GM21447 (cell line): ENCODE results near the gene CMSS1.

Source experiments
- ATAC-seq: cut with Tn5 transposase; IDR thresholded peaks from one replicate; pipeline ENCODE4 v1.9.1; 2021; ENCODE audit not compliant: unreplicated experiment

CMSS1 gene

GRCh38 chr3:99901200-99901926 is 83.7 kb downstream of the CMSS1 start:
- no peak for ATAC-seq

DNA sequence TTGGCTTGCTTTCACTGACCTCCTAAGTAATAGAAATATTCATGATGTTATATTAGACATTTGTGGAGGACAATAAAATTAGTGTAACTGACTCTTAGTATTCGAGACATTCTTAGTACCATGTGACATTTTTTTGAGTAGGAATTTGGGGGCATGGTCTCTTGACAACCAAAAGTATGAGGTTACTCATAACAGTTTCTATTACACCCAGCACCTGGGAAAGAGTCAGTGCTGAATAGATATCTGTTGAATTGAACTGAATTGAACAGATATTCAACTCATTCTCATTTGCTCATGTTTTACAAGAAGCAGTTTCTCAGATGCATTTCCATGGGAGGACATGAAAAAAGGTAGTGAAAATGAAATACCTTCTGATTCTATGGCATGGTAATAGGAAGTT is 84.4 kb downstream of the CMSS1 start:
- ATAC-seq, result no peak

- no peak for ATAC-seq
Measured at GRCh38 chr3:99903869-99904268, 86.2 kb downstream of the CMSS1 start.

GRCh38 chr3:99907959-99908544 is 90.4 kb downstream of the CMSS1 start:
- no peak for ATAC-seq

GRCh38 chr3:99909714-99910495 is 92.2 kb downstream of the CMSS1 start:
- no peak for ATAC-seq

DNA sequence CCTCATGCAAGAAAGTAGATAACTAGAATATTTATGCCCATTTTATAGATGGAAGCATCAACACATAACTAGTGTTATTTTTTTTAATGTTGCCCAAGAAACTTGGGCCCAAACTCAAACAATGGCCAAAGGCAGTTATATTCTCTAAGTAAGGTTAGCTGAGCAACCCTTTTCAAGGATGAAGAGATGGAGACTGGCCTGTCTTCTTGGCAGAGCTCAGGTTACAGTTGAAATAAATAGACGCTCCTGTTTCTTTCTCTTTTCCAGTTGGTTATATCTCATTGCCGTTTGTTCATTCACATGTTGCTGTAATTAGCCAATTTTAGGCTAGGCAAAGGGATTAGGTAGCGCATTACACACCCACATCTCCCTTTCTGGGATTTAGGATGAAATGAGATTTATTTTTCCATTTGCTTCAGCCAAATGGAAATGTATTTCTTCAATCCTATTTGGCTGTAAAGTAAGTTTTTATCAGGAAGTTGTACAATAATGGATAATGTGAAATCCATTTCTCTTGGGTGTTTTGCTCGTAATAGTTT is 93.2 kb downstream of the CMSS1 start:
- ATAC-seq, result no peak

- ATAC-seq, result no peak
Measured at GRCh38 chr3:99911433-99911832, 93.8 kb downstream of the CMSS1 start.

GRCh38 chr3:99915906-99916432 is 98.3 kb downstream of the CMSS1 start:
- no peak for ATAC-seq

- no peak for ATAC-seq
Measured at GRCh38 chr3:99918715-99919114, 101.1 kb downstream of the CMSS1 start.

DNA sequence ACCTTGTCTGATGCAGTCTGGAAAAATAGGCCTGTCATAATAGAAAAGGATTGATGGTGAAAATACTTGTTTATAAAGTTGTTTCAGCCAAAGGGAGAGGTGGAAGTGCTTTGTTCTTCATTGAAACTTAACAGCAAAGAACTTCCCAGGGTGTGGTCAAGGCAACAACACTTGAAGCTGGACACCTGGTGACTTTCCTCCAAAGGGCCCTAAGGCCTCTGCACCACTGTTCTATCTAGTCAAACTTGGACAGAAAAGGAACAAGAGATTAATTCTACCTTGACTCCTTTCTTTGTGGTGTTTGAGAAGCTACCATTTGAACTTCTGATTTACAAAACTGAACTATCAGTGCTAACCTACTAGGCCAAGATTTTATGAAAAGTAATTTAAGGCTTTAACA is 102.0 kb downstream of the CMSS1 start:
- ATAC-seq, result no peak

DNA sequence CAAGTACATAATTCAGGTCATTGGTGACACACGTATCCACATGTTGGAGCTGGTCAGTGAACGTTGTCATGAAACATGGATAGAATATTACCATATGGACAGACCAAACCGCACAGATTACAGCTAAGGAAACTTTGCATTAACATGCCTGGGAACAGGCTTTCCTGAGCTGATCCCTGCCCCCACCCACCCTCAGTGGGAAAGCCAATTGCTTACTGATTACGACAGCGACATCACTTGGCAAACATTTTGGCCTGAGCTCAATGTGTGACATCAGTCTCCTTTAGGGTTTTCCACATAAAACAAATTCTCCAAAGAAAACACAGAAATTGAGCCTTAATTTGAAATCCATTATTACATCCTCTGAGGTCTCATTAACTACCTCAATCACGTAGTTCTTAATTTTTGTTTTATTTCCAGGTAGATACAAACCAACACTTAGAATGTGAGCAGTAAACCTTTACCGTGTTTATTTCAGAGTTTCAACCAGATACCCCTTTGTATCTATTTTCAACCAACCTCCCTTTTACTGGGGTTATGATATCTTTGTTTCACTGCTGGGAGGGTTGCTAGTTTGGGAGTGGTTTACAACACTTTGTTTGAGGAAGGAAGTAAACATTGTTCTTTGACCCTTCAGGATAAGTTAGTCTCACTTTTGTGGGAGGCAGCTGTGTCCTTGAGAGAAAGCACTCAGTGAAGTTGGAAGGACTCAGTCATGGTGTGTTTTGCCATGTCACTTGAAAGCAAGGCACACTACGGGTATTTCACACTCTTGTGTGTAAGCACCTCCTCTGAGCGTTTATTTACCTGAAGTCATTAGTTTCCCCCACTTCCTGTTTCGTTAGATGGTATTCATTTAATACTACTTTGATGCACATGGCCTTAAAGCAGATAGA is 103.1 kb downstream of the CMSS1 start:
- no peak for ATAC-seq

GRCh38 chr3:99921377-99921695 is 103.7 kb downstream of the CMSS1 start:
- no peak for ATAC-seq

DNA sequence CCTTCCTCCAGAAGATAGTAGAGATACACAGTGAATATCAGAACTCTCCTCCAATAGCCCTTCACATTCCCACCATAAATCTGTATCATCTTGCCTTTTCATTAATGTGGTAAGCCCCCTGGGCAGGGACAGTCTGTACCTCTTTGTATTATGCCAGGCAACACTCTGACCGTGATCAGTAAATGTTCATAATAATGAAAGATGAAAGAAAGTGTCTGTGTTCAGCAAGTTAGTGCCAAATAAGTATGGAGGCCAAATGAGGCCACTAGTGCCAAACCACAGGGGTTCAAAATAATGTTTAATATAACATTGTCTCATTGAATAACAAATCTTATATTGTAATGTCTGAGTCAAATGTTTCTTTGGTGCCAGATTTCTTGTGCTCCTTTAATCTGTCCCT is 104.3 kb downstream of the CMSS1 start:
- ATAC-seq, result no peak

GRCh38 chr3:99923873-99924272 is 106.2 kb downstream of the CMSS1 start:
- no peak for ATAC-seq

- no peak for ATAC-seq
Measured at GRCh38 chr3:99925584-99926230, 108.0 kb downstream of the CMSS1 start.

GRCh38 chr3:99927671-99928457 is 110.2 kb downstream of the CMSS1 start:
- no peak for ATAC-seq

DNA sequence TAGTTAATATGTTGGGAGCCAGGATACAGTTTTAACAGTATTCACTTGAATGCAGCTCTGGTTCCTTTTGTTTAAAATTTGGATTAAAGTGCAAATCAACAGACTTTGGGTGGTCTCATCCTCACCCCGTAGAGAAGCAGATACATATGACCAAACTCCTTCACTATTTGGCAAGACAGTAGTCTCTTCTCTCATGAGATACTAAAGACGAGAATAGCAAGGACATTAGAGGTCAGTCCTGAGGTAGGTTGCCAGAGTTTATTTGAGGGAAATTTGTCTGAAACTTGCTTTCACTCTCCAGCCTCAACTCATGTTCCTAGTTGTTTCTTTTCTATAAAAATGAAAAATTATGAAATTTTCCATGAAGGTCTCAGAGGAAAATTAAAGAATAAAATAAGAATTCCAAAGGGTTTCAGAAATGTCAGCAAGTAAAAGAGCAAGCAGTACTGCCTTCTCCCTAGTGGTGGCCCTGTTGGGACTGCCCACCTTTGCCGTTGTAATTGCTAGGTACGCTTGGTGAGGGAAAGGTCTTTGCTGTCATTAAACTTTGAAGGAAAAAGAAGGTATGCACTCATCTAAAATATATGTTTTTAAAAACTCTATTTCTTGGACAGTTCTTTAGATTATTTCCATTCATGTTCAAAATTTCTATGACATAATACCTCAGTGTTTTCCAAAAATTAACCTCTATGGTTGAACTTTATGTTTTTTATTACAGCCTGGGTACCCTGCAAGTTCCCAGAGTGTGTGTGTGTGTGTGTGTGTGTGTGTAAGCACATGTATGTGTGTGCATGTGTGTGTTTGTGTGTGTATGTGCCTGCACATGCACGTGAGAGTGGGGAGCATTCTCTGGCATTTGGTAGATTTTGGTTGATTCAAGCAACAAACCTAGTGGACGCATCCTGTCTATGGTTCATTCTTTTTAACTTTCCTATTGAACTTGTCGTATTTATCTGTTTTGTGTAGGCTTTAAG is 111.4 kb downstream of the CMSS1 start:
- no peak for ATAC-seq

GRCh38 chr3:99929745-99930139 is 112.1 kb downstream of the CMSS1 start:
- no peak for ATAC-seq
